B cell (primary cell): ENCODE measurements around the gene NLGN1. TPM values are rescaled to one million over a fixed set of nuclear protein-coding genes. Genes with fewer than 3 reads are reported as not detected.

Experiments used
- ATAC-seq: fragments of 200-7000 bp; cut with Tn5 transposase; one replicate; pipeline ENCODE4 v1.10.0; 2021; ENCODE audit warnings: low read depth, mild to moderate bottlenecking, moderate number of reproducible peaks, moderate library complexity
- CTCF ChIA-PET: fragments of 350-600 bp; sonication (Branson Sonifier 250); formaldehyde crosslinking; loops from one replicate; lab custom pipeline; 2021; ENCODE audit warnings: antibody characterized with exemption, inconsistent platforms; lab: Charles Lee
- POLR2A ChIA-PET: fragments of 350-600 bp; sonication (Branson Sonifier 250); formaldehyde crosslinking; loops from one replicate; lab custom pipeline; 2021; ENCODE audit warnings: antibody characterized with exemption; lab: Charles Lee
- DNase-seq: peaks from one replicate; pipeline ENCODE4 v3.0.0; 2013
- H2AFZ ChIP-seq: 2 replicates; pipeline ENCODE4 v1.6.1; 2012; ENCODE audit warnings: mild to moderate bottlenecking, low read depth, low read length; ENCODE audit not compliant: insufficient read depth, poor library complexity, severe bottlenecking
- H3K27ac ChIP-seq, 2 donors: 1 replicate in 1 of 2; 2 replicates in 1 of 2; pipeline ENCODE4 v1.5.1; 2012 to 2013; ENCODE audit warnings: low read length in 2 of 2, mild to moderate bottlenecking in 2 of 2, moderate library complexity in 1 of 2
- H3K27me3 ChIP-seq, 4 experiments: fragments of 200-600 bp in 1 of 4; sonication (generic) in 1 of 4; replicated peaks in 1 of 4; 1 replicate in 2 of 4; 2 replicates in 2 of 4; pipeline versions ENCODE4 v1.6.1 to v1.7.0; 2013 to 2016; ENCODE audit warnings: low read length in 3 of 4, mild to moderate bottlenecking in 2 of 4, mixed read lengths in 1 of 4, moderate library complexity in 1 of 4; ENCODE audit not compliant: insufficient read depth in 4 of 4, control insufficient read depth in 3 of 4; ENCODE audit errors: control extremely low read depth in 1 of 4
- H3K36me3 ChIP-seq, 2 experiments: replicated peaks in 1 of 2; 1 replicate in 1 of 2; 2 replicates in 1 of 2; pipeline versions ENCODE4 v1.6.1 to v1.7.1; 2013; ENCODE audit warnings: low read length in 1 of 2; ENCODE audit not compliant: insufficient read depth in 2 of 2, control insufficient read depth in 1 of 2; ENCODE audit errors: control extremely low read depth in 1 of 2, extremely low read depth in 1 of 2
- H3K4me1 ChIP-seq, 2 donors: fragments of 200-600 bp in 1 of 2; sonication (generic) in 1 of 2; 1 replicate in 1 of 2; 2 replicates in 1 of 2; pipeline versions ENCODE4 v1.5.1 to v1.6.1; 2013 to 2017; ENCODE audit warnings: low read length in 2 of 2; ENCODE audit not compliant: control insufficient read depth in 2 of 2, insufficient read depth in 2 of 2
- H3K4me2 ChIP-seq: replicated peaks from 2 replicates; pipeline ENCODE3; 2012; ENCODE audit warnings: mild to moderate bottlenecking, low read depth, low read length; ENCODE audit not compliant: poor library complexity, severe bottlenecking
- H3K4me3 ChIP-seq, 5 experiments: fragments of 200-600 bp in 1 of 5; sonication (generic) in 1 of 5; 1 replicate in 3 of 5; 2 replicates in 2 of 5; pipeline versions ENCODE4 v1.5.1 to v1.7.0; 2011 to 2016; ENCODE audit warnings: low read length in 4 of 5, mild to moderate bottlenecking in 4 of 5, low read depth in 2 of 5, control low read depth in 1 of 5, moderate library complexity in 1 of 5; ENCODE audit not compliant: insufficient read depth in 1 of 5; ENCODE audit errors: control extremely low read depth in 1 of 5, extremely low read depth in 1 of 5
- H3K79me2 ChIP-seq: fragments of 200-600 bp; sonication (generic); one replicate; pipeline ENCODE4 v1.6.0; 2016; ENCODE audit warnings: low read length; ENCODE audit not compliant: control insufficient read depth, insufficient read depth
- H3K9ac ChIP-seq: fragments of 200-600 bp; sonication (generic); 2 replicates; pipeline ENCODE4 v1.6.1; 2017; ENCODE audit warnings: mild to moderate bottlenecking, low read length, moderate library complexity
- H3K9me3 ChIP-seq, 3 donors: one replicate each; pipeline versions ENCODE4 v1.6.1 to v1.7.1; 2013; ENCODE audit warnings: low read length in 2 of 3; ENCODE audit not compliant: control insufficient read depth in 2 of 3, insufficient read depth in 1 of 3; ENCODE audit errors: control extremely low read depth in 1 of 3
- H4K20me1 ChIP-seq: 2 replicates; pipeline ENCODE4 v1.6.0; 2012; ENCODE audit warnings: mild to moderate bottlenecking, low read length; ENCODE audit not compliant: insufficient read depth, control insufficient read depth, poor library complexity, severe bottlenecking
- H3K27ac Mint-ChIP-seq: one replicate; pipeline ENCODE4 v1.8.0; 2021; ENCODE audit warnings: mixed read lengths
- H3K27me3 Mint-ChIP-seq: one replicate; pipeline ENCODE4 v1.8.0; 2021; ENCODE audit warnings: mixed read lengths
- H3K4me1 Mint-ChIP-seq: one replicate; pipeline ENCODE4 v1.8.0; 2021; ENCODE audit warnings: mixed read lengths
- H3K4me3 Mint-ChIP-seq: one replicate; pipeline ENCODE4 v1.8.0; 2021; ENCODE audit warnings: mixed read lengths
- H3K9me3 Mint-ChIP-seq: one replicate; pipeline ENCODE4 v1.8.0; 2022; ENCODE audit warnings: mixed read lengths; ENCODE audit not compliant: insufficient read depth
- CTCF ChIP-seq: fragments of 200-600 bp; IDR thresholded peaks from one replicate; pipeline ENCODE4 v1.8.0; 2022; ENCODE audit warnings: antibody characterized with exemption, mild to moderate bottlenecking
- EZH2 ChIP-seq: IDR thresholded peaks from 2 replicates; pipeline ENCODE4 v1.6.1; 2012; ENCODE audit warnings: borderline replicate concordance, low read depth, mild to moderate bottlenecking, moderate library complexity, low read length; ENCODE audit not compliant: insufficient read depth, poor library complexity, severe bottlenecking
- WGBS: methylation state at CpG from one replicate; pipeline ENCODE4 v1.1.5; 2013; ENCODE audit warnings: missing lambda C conversion rate; ENCODE audit not compliant: insufficient coverage; 5-methylcytosine and 5-hydroxymethylcytosine counted together
- intact Hi-C: fragments of 100-400 bp; cut with micrococcal nuclease; formaldehyde crosslinking; loops from one replicate; pipeline ENCODE4 v1.10.0; 2022
- polyA plus RNA-seq: library from polyadenylated mRNA; depleted of rRNA; stranded (reverse); fragments of >200 nt; gene quantifications from 2 replicates; pipeline ENCODE4 v1.2.3, GENCODE V29; 2012
- total RNA-seq, 2 donors: library from RNA; stranded (reverse); fragments of 120-200 nt in 1 of 2; gene quantifications; 1 replicate in 1 of 2; 2 replicates in 1 of 2; pipeline versions ENCODE4 v1.2.3 to v1.2.4, GENCODE V29; 2013 to 2022

Gene NLGN1
- total and polyA plus RNA-seq, 2 donors (not counting 1 experiment from before 2014, with no cell fraction given), result not detected

DNA sequence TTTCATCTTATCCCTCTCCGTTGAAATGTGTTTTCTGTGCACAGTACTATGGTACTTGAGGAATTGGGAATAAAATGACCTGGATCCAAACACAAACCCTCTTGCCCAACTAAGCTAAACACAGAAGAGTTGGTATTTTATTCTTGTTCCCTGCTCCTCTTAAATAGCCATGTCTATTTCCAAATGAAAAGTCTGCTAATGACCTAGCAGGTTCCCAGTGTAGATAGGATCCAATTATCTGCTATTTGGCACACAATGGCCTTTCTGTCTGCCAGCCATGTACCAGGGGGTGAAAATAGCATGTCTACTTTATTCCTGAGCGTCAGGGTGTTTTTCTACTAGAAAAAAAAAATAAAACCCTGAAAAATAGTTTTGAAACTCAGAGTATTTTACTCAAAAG is 804.6 kb downstream of the NLGN1 start:
- H4K20me1 ChIP-seq, result no peaks in the 10 kb centered on the region
- DNase-seq, result no peak
- H3K79me2 ChIP-seq, result no peaks in the 10 kb centered on the region
- no peak overlapping the region for H3K4me3 ChIP-seq
- H3K9ac ChIP-seq, result no peak overlapping the region
- H3K27ac Mint-ChIP-seq, result no peak overlapping the region
- intact Hi-C loops, result no loop called here
- no peaks in the 10 kb centered on the region for H3K9me3 ChIP-seq
- no peak overlapping the region for H2AFZ ChIP-seq
- CTCF ChIA-PET, result no interaction called here
- H3K27ac ChIP-seq, result no peak overlapping the region
- H3K4me1 ChIP-seq, result no peaks in the 10 kb centered on the region
- TF ChIP-seq EZH2 (no peak), CTCF (no peak)
- H3K4me2 ChIP-seq, result no peak overlapping the region
- H3K36me3 ChIP-seq, result no peaks in the 10 kb centered on the region
- no peak overlapping the region for H3K4me3 Mint-ChIP-seq
- H3K27me3 Mint-ChIP-seq, result no peaks in the 10 kb centered on the region
- H3K9me3 Mint-ChIP-seq, result no peaks in the 10 kb centered on the region
- H3K4me1 Mint-ChIP-seq, result no peaks in the 10 kb centered on the region
- WGBS, result no CpG with 5 or more reads among the region's 2 CpGs
- ATAC-seq, result no peak
- POLR2A ChIA-PET, result no interaction called here
- H3K27me3 ChIP-seq, result no peaks in the 10 kb centered on the region

- no peak for ATAC-seq
- ChIA-PET POLR2A (no interaction called here), CTCF (no interaction called here)
- intact Hi-C loops, result no loop called here
- Histone ChIP-seq H3K4me2 (no peak overlapping the region), H3K36me3 (no peaks in the 10 kb centered on the region), H3K9ac (no peak overlapping the region), H3K27me3 (no peaks in the 10 kb centered on the region), H3K79me2 (no peaks in the 10 kb centered on the region), H4K20me1 (no peaks in the 10 kb centered on the region), H2AFZ (no peak overlapping the region), H3K27ac (no peak overlapping the region), H3K9me3 (no peaks in the 10 kb centered on the region), H3K4me3 (no peak overlapping the region), H3K4me1 (no peaks in the 10 kb centered on the region)
- no CpG with 5 or more reads among the region's 1 CpG for WGBS
- H3K4me1 Mint-ChIP-seq, result no peaks in the 10 kb centered on the region
- TF ChIP-seq EZH2 (no peak), CTCF (no peak)
- H3K9me3 Mint-ChIP-seq, result no peaks in the 10 kb centered on the region
- H3K27ac Mint-ChIP-seq, result no peak overlapping the region
- no peak overlapping the region for H3K4me3 Mint-ChIP-seq
- no peak for DNase-seq
- H3K27me3 Mint-ChIP-seq, result no peaks in the 10 kb centered on the region
Observed at GRCh38 chr3:174202561-174202960, 805.0 kb downstream of the NLGN1 start.
